Hematopoietic multipotent progenitor cell treated with erythropoietin and hydrocortisone succinate and interleukin-3 and kit ligand, for 6 days (in vitro differentiated cells): Measurements from ENCODE around the gene SPRR1A.

Experiments
- DNase-seq: peaks from one replicate; pipeline ENCODE4 v3.0.0-alpha.2; 2015

The SPRR1A gene

GRCh38 chr1:152983743-152984142 is at the start of gene SPRR1A:
SPRR1A (plus strand) TSS chr1:152984081; CDS start chr1:152985231, 1,150 bp downstream.
- DNase-seq = no peak

- DNase-seq = no peak
Measured at GRCh38 chr1:152940614-152941013, 43.3 kb upstream of the SPRR1A start.

- DNase-seq = no peak
Measured at GRCh38 chr1:152941037-152941711, 42.7 kb upstream of the SPRR1A start.

GRCh38 chr1:152942161-152942560 is 41.7 kb upstream of the SPRR1A start:
- no peak for DNase-seq

- DNase-seq = no peak
Measured at GRCh38 chr1:152946248-152946647, 37.6 kb upstream of the SPRR1A start.

GRCh38 chr1:152946651-152947256 is 37.1 kb upstream of the SPRR1A start, which contains the start of gene SPRR5:
SPRR5 (plus strand) TSS chr1:152947206; CDS start chr1:152948555, 1,349 bp downstream.
- DNase-seq = no peak

GRCh38 chr1:152951711-152952110 is 32.2 kb upstream of the SPRR1A start:
- DNase-seq = no peak

GRCh38 chr1:152953761-152954160 is 30.1 kb upstream of the SPRR1A start:
- no peak for DNase-seq

GRCh38 chr1:152954436-152954835 is 29.4 kb upstream of the SPRR1A start:
- no peak for DNase-seq

- no peak for DNase-seq
Measured at GRCh38 chr1:152957561-152957960, 26.3 kb upstream of the SPRR1A start.

GRCh38 chr1:152959273-152959672 is 24.6 kb upstream of the SPRR1A start:
- DNase-seq = no peak

- no peak for DNase-seq
Measured at GRCh38 chr1:152959801-152960451, 24.0 kb upstream of the SPRR1A start.

- DNase-seq = peak; percentile 9
Measured at GRCh38 chr1:152960452-152961044, 23.3 kb upstream of the SPRR1A start.

GRCh38 chr1:152961226-152961891 is 22.5 kb upstream of the SPRR1A start:
- DNase-seq = no peak

GRCh38 chr1:152962876-152963415 is 20.9 kb upstream of the SPRR1A start:
- no peak for DNase-seq

- DNase-seq = no peak
Measured at GRCh38 chr1:152964536-152964935, 19.3 kb upstream of the SPRR1A start.

GRCh38 chr1:152965853-152966252 is 18.0 kb upstream of the SPRR1A start:
- no peak for DNase-seq

GRCh38 chr1:152967201-152967600 is 16.7 kb upstream of the SPRR1A start:
- DNase-seq = no peak

- no peak for DNase-seq
Measured at GRCh38 chr1:152968248-152968647, 15.6 kb upstream of the SPRR1A start.

- no peak for DNase-seq
Measured at GRCh38 chr1:152969036-152969435, 14.8 kb upstream of the SPRR1A start.

GRCh38 chr1:152970495-152970894 is 13.4 kb upstream of the SPRR1A start, which contains the start of gene SPRR4:
SPRR4 (plus strand) TSS chr1:152970648; CDS start chr1:152971891, 1,243 bp downstream.
- no peak for DNase-seq

- no peak for DNase-seq
Measured at GRCh38 chr1:152972196-152972886, 11.5 kb upstream of the SPRR1A start.
